AG09319 (cell line): ENCODE results near the gene HP.

ENCODE experiments used
- DNase-seq: peaks from one replicate; pipeline ENCODE4 v3.0.0-alpha.2; 2010; ENCODE audit warnings: low read depth; ENCODE audit errors: extremely low read depth
- CTCF ChIP-seq: IDR thresholded peaks from 2 replicates; pipeline ENCODE4 v1.5.1; 2011; ENCODE audit warnings: low read depth, mild to moderate bottlenecking, inconsistent platforms, low read length, moderate library complexity

The HP gene

GRCh38 chr16:72098936-72099335, 44.6 kb downstream of the HP start:
- DNase-seq: no peak
- TF ChIP-seq CTCF: no peak

GRCh38 chr16:72099377-72099818, 45.1 kb downstream of the HP start:
- DNase-seq: no peak
- TF ChIP-seq CTCF: peak; percentile 48

GRCh38 chr16:72101195-72101594, 46.9 kb downstream of the HP start:
- DNase-seq: no peak
- no peak for TF ChIP-seq CTCF

- no peak for DNase-seq
- no peak for TF ChIP-seq CTCF
These were observed 50.6 kb downstream of the HP start for GRCh38 chr16:72104905-72105304.

GRCh38 chr16:72105978-72106377, 51.7 kb downstream of the HP start:
- TF ChIP-seq CTCF: no peak
- DNase-seq: no peak

GRCh38 chr16:72107371-72107770, 53.1 kb downstream of the HP start:
- DNase-seq: no peak
- TF ChIP-seq CTCF: no peak

GRCh38 chr16:72108353-72109102, 54.2 kb downstream of the HP start:
- TF ChIP-seq CTCF: no peak
- DNase-seq: no peak
